ENCODE data around the gene UBE2Z. TPM values are rescaled to one million over a fixed set of nuclear protein-coding genes. Genes with fewer than 3 reads are reported as not detected.

UBE2Z gene
- total and polyA plus RNA-seq, 2 of the 13 experiments (the other 11 are each of a cell fraction or from before 2014, with no cell fraction given): 63.2 to 122 TPM

DNA sequence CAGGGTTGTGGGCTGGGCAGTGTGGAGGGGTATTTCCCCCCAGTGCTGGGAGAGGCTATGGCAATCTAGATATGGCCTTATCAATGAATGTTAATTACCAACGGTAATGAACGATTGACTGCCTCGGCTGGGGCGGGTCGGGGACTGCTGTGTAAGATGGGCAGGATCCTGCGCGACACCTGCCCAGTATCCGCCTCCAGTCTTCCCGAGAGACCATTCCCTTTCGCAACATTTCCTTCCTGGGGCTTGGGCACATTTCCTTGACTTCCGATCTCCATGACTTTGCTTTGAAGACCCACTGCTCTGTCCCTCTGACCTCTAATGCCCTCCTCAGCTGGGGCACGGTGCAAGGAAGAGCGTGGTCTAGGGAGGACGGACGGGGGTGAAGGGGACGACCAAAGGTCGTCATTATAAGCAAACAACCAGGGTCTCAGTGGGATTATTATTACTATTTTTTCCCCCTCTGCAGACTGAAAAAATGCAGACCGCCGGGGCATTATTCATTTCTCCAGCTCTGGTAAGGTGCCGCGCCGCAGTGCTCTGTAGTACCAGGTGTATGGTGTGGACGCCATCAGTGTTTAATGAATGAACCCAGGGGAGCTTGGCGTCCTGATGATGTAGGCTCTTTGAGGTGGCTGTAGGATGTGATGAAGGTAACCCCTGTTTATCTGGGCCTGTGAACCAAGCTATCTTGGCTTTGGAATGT, 15.1 kb upstream of the UBE2Z start (continued):
- TF ChIP-seq ZSCAN31 (CRISPR knock-in tag; IDR thresholded peaks at IDR 0.05; ENCODE audit: low read depth): no peak
- TF ChIP-seq NFATC3 (CRISPR knock-in tag; IDR thresholded peaks at IDR 0.05): 0 out of 2 replicates have a peak, but pooled peaks have one; percentile 15
- TF ChIP-seq ZNF468 (CRISPR knock-in tag; IDR thresholded peaks at IDR 0.05): no peak
- TF ChIP-seq JARID2 (CRISPR knock-in tag; IDR thresholded peaks at IDR 0.05; ENCODE audit: insufficient replicate concordance): no peak
- no peak for TF ChIP-seq SOX6 (IDR thresholded peaks at IDR 0.05)
- TF ChIP-seq SOX6 (CRISPR knock-in tag; IDR thresholded peaks at IDR 0.05): peak; percentile 70; the same call in 1 of the 2 replicates
- 0 out of 4 replicates have a peak, but pooled peaks of 1 of the 2 experiments have one; percentile 4 for TF ChIP-seq NR2F1 (CRISPR knock-in tag; IDR thresholded peaks at IDR 0.05)
- no peak for TF ChIP-seq ZNF121 (CRISPR knock-in tag; IDR thresholded peaks at IDR 0.05)
- no peak for TF ChIP-seq ZNF264 (CRISPR knock-in tag; IDR thresholded peaks at IDR 0.05)
- no peak for TF ChIP-seq ZNF431 (CRISPR knock-in tag; IDR thresholded peaks at IDR 0.05; ENCODE audit: borderline replicate concordance, low read depth)
- TF ChIP-seq ZNF12 (CRISPR knock-in tag; IDR thresholded peaks at IDR 0.05): no peak
- no peak for TF ChIP-seq CREB1 (IDR thresholded peaks at IDR 0.05)
- TF ChIP-seq CREB1 (CRISPR knock-in tag; IDR thresholded peaks at IDR 0.05): no peak
- peak; percentile 33; the same call in 1 of the 2 replicates for TF ChIP-seq ZBTB7A (CRISPR knock-in tag; IDR thresholded peaks at IDR 0.05)
- TF ChIP-seq POLR2AphosphoS5 (IDR thresholded peaks at IDR 0.05; ENCODE audit: low read depth, low read length): no peak
- TF ChIP-seq RARA (CRISPR knock-in tag; IDR thresholded peaks at IDR 0.05): no peak
- TF ChIP-seq MLXIP (CRISPR knock-in tag; IDR thresholded peaks at IDR 0.05; ENCODE audit: borderline replicate concordance): no peak
- peak; percentile 52 for TF ChIP-seq IKZF4 (CRISPR knock-in tag; IDR thresholded peaks at IDR 0.05; ENCODE audit: borderline replicate concordance, low read depth, not compliant biosample characterization)
- TF ChIP-seq ZNF451 (CRISPR knock-in tag; IDR thresholded peaks at IDR 0.05): no peak
- no peak for TF ChIP-seq KMT2A (CRISPR knock-in tag; IDR thresholded peaks at IDR 0.05)
- TF ChIP-seq ZNF788 (CRISPR knock-in tag; IDR thresholded peaks at IDR 0.05; ENCODE audit: borderline replicate concordance): no peak
- TF ChIP-seq, protein P1, sequence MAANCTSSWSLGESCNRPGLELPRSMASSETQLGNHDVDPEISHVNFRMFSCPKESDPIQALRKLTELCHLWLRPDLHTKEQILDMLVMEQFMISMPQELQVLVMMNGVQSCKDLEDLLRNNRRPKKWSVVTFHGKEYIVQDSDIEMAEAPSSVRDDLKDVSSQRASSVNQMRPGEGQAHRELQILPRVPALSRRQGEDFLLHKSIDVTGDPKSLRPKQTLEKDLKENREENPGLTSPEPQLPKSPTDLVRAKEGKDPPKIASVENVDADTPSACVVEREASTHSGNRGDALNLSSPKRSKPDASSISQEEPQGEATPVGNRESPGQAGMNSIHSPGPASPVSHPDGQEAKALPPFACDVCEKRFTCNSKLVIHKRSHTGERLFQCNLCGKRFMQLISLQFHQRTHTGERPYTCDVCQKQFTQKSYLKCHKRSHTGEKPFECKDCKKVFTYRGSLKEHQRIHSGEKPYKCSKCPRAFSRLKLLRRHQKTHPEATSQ (CRISPR knock-in tag; IDR thresholded peaks at IDR 0.05; ENCODE audit: borderline replicate concordance): no peak
- TF ChIP-seq ATM (IDR thresholded peaks at IDR 0.05; ENCODE audit: borderline replicate concordance): no peak

Data from HepG2 (cell line).